ENCODE data around the gene CENPN. TPM values are rescaled to one million over a fixed set of nuclear protein-coding genes. Genes with fewer than 3 reads are reported as not detected.

The CENPN gene
- total RNA-seq, 1 experiment from 2014 or later = 78.6 TPM

DNA sequence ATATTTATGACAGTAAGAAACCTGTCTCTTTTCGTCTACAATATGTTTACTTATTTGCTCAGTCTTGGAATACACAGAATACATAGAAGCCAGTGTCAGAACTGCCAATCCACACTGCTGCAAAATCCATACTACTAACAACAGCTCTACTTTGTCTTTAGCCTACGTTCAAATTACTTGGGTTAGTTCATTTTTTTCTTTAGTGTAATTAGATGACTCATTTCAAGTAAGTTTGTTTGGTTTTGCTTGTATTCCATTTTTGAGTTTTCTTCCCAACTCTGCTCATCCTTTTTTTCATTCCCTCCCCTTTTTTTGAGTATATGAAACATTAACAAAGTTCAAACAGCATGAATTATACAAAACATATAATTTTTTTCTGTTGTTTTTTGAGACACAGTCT lies 17.2 kb upstream of the CENPN start:
- Histone ChIP-seq H3K27ac (ENCODE audit: insufficient read length, low read depth, low read length) (no peak overlapping the region), H3K79me2 (ENCODE audit: insufficient read depth, low read length) (no peaks in the 10 kb centered on the region), H4K20me1 (ENCODE audit: control insufficient read depth, insufficient read depth, insufficient read length) (no peaks in the 10 kb centered on the region), H3K56ac (ENCODE audit: insufficient read length, low read depth, low read length) (no peak overlapping the region), H3K4me1 (ENCODE audit: insufficient read depth, low read length) (peaks cover 6% of the 10 kb centered on the region; the same call in 1 of the 2 replicates), H4K5ac (ENCODE audit: insufficient read length, low read depth, low read length) (no peak overlapping the region), H3K4me2 (ENCODE audit: insufficient read depth, insufficient read length, low read length) (no peak overlapping the region), H3K79me1 (ENCODE audit: insufficient read depth, low read depth, low read length, poor library complexity, severe bottlenecking) (no peaks in the 10 kb centered on the region), H4K91ac (ENCODE audit: insufficient read length, low read depth, low read length) (no peak overlapping the region), H3K9ac (ENCODE audit: extremely low read depth, insufficient read length, low read length) (no peak overlapping the region), H2BK120ac (ENCODE audit: low read depth, low read length, poor library complexity, severe bottlenecking) (no peak overlapping the region), H2AFZ (ENCODE audit: low read length) (no peak overlapping the region), H3K9me3 (ENCODE audit: control insufficient read depth, low read depth, low read length) (no peaks in the 10 kb centered on the region), H4K8ac (replicated peaks; ENCODE audit: insufficient read length, low read depth, low read length) (no peak overlapping the region), H2BK5ac (ENCODE audit: insufficient read length, low read length) (no peak overlapping the region), H3K23ac (ENCODE audit: insufficient read length, low read depth, low read length) (no peak overlapping the region), H2BK20ac (ENCODE audit: low read depth, low read length, poor library complexity, severe bottlenecking) (no peak overlapping the region), H3T11ph (ENCODE audit: low read length) (no peak overlapping the region), H3K14ac (ENCODE audit: insufficient read depth, low read length) (no peak overlapping the region), H3K23me2 (ENCODE audit: insufficient read length, low read depth, low read length, poor library complexity, severe bottlenecking) (no peaks in the 10 kb centered on the region), H2BK15ac (ENCODE audit: low read depth, low read length) (no peak overlapping the region), H2BK12ac (ENCODE audit: insufficient read length, low read depth, low read length) (no peak overlapping the region), H3K27me3 (ENCODE audit: insufficient read depth, low read length) (no peaks in the 10 kb centered on the region), H3K18ac (ENCODE audit: insufficient read length, low read depth, low read length) (no peak overlapping the region), H3K4ac (ENCODE audit: low read depth, low read length) (no peak overlapping the region), H2AK5ac (ENCODE audit: insufficient read length, low read length) (no peak overlapping the region)
- H3K27me3 Mint-ChIP-seq (ENCODE audit: low read depth) = peaks cover 4% of the 10 kb centered on the region
- H3K27ac Mint-ChIP-seq = no peak overlapping the region
- WGBS (ENCODE audit: extremely low coverage, insufficient read length, low lambda C conversion rate) = no CpG with 5 or more reads among the region's 2 CpGs
- peaks cover 27 to 36% of the 10 kb centered on the region in 2 experiments for H3K4me1 Mint-ChIP-seq
- peaks cover 3 to 10% (median 4%) of the 10 kb centered on the region in 3 experiments; a peak in 5 of 7 replicates for H3K36me3 Mint-ChIP-seq (ENCODE audit: insufficient read depth in 1 of 3, low read depth in 3 of 3)
- TF ChIP-seq, protein P1, sequence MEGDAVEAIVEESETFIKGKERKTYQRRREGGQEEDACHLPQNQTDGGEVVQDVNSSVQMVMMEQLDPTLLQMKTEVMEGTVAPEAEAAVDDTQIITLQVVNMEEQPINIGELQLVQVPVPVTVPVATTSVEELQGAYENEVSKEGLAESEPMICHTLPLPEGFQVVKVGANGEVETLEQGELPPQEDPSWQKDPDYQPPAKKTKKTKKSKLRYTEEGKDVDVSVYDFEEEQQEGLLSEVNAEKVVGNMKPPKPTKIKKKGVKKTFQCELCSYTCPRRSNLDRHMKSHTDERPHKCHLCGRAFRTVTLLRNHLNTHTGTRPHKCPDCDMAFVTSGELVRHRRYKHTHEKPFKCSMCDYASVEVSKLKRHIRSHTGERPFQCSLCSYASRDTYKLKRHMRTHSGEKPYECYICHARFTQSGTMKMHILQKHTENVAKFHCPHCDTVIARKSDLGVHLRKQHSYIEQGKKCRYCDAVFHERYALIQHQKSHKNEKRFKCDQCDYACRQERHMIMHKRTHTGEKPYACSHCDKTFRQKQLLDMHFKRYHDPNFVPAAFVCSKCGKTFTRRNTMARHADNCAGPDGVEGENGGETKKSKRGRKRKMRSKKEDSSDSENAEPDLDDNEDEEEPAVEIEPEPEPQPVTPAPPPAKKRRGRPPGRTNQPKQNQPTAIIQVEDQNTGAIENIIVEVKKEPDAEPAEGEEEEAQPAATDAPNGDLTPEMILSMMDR (conservative IDR thresholded peaks at IDR 0.05) = no peak
- H3K4me3 Mint-ChIP-seq = no peak overlapping the region
- no peaks in the 10 kb centered on the region for H3K9me3 Mint-ChIP-seq
- DNase-seq = no peak
